ENCODE measurements around the gene ISM2. TPM values are rescaled to one million over a fixed set of nuclear protein-coding genes. Genes with fewer than 3 reads are reported as not detected.

ISM2 gene
- total RNA-seq, 1 experiment from 2014 or later = 2.6 TPM

- H3K4me1 ChIP-seq (ENCODE audit: control insufficient read depth, insufficient read depth, low read length) = peaks cover 9% of the 10 kb centered on the region
- DNase-seq (ENCODE audit: low read depth, low spot score) (no peak), ATAC-seq (0 out of 2 replicates have a peak, but pooled peaks have one; percentile 39)
- ChIA-PET POLR2A (no interaction called here), CTCF (no interaction called here)
- no peak for TF ChIP-seq POLR2AphosphoS5 (IDR thresholded peaks at IDR 0.05; ENCODE audit: low read depth, low read length)
- no peak for TF ChIP-seq SIN3A (IDR thresholded peaks at IDR 0.05; ENCODE audit: borderline replicate concordance, insufficient read depth, low read depth, low read length)
- TF ChIP-seq TCF7L2 (IDR thresholded peaks at IDR 0.05; ENCODE audit: low read depth, low read length) = no peak
- TF ChIP-seq REST (IDR thresholded peaks at IDR 0.05; ENCODE audit: insufficient read depth in 1 of 2, low read depth in 2 of 2, low read length in 1 of 2) = no peak
- TF ChIP-seq, protein P1, sequence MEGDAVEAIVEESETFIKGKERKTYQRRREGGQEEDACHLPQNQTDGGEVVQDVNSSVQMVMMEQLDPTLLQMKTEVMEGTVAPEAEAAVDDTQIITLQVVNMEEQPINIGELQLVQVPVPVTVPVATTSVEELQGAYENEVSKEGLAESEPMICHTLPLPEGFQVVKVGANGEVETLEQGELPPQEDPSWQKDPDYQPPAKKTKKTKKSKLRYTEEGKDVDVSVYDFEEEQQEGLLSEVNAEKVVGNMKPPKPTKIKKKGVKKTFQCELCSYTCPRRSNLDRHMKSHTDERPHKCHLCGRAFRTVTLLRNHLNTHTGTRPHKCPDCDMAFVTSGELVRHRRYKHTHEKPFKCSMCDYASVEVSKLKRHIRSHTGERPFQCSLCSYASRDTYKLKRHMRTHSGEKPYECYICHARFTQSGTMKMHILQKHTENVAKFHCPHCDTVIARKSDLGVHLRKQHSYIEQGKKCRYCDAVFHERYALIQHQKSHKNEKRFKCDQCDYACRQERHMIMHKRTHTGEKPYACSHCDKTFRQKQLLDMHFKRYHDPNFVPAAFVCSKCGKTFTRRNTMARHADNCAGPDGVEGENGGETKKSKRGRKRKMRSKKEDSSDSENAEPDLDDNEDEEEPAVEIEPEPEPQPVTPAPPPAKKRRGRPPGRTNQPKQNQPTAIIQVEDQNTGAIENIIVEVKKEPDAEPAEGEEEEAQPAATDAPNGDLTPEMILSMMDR (IDR thresholded peaks at IDR 0.05) = no peak
- H3K27me3 ChIP-seq (ENCODE audit: control insufficient read depth, insufficient read depth, low read length) = no peaks in the 10 kb centered on the region
- intact Hi-C loops (cut with micrococcal nuclease; ENCODE audit: unreplicated experiment) = no loop called here
- no peaks in the 10 kb centered on the region for H3K36me3 ChIP-seq (ENCODE audit: control insufficient read depth, insufficient read depth, low read length)
- H3K9me3 ChIP-seq (ENCODE audit: control insufficient read depth, insufficient read depth, low read depth, low read length) = no peaks in the 10 kb centered on the region
- no TSS peak for BruUV-seq (replicated peaks)
- no peak overlapping the region for H3K27ac ChIP-seq (ENCODE audit: low read length)
- H3K4me3 ChIP-seq (ENCODE audit: low read depth in 2 of 2, low read length in 2 of 2) = no peak overlapping the region
- in situ Hi-C loops (cut with HindIII; ENCODE audit: low pct_unique_long_range_greater_than_20kb, low sequenced_read_pairs) = no loop called here
Measured at GRCh38 chr14:77470224-77470870, 28.3 kb downstream of the ISM2 start.

GRCh38 chr14:77469539-77469938 is 29.1 kb downstream of the ISM2 start:
- BruUV-seq (replicated peaks) = no TSS peak
- peaks cover 9% of the 10 kb centered on the region for H3K4me1 ChIP-seq (ENCODE audit: control insufficient read depth, insufficient read depth, low read length)
- no peaks in the 10 kb centered on the region for H3K27me3 ChIP-seq (ENCODE audit: control insufficient read depth, insufficient read depth, low read length)
- POLR2A ChIA-PET = no interaction called here
- H3K36me3 ChIP-seq (ENCODE audit: control insufficient read depth, insufficient read depth, low read length) = peaks cover 7% of the 10 kb centered on the region
- CTCF ChIA-PET = no interaction called here
- TF ChIP-seq, protein P1 (IDR thresholded peaks at IDR 0.05) = no peak
- TF ChIP-seq POLR2AphosphoS5 (IDR thresholded peaks at IDR 0.05; ENCODE audit: low read depth, low read length) = no peak
- TF ChIP-seq TCF7L2 (IDR thresholded peaks at IDR 0.05; ENCODE audit: low read depth, low read length) = no peak
- no peak for TF ChIP-seq SIN3A (IDR thresholded peaks at IDR 0.05; ENCODE audit: borderline replicate concordance, insufficient read depth, low read depth, low read length)
- TF ChIP-seq REST (IDR thresholded peaks at IDR 0.05; ENCODE audit: insufficient read depth in 1 of 2, low read depth in 2 of 2, low read length in 1 of 2) = no peak
- ATAC-seq = 0 out of 2 replicates have a peak, but pooled peaks have one; percentile 23
- H3K27ac ChIP-seq (ENCODE audit: low read length) = no peak overlapping the region
- H3K4me3 ChIP-seq (ENCODE audit: low read depth in 2 of 2, low read length in 2 of 2) = no peak overlapping the region
- DNase-seq (ENCODE audit: low read depth, low spot score) = no peak
- intact Hi-C loops (cut with micrococcal nuclease; ENCODE audit: unreplicated experiment) (loop anchor here (10.0 kb wide), 1 partner anchor 75 kb away; no protein-coding TSS in a partner anchor), in situ Hi-C loops (cut with HindIII; ENCODE audit: low pct_unique_long_range_greater_than_20kb, low sequenced_read_pairs) (no loop called here)
- H3K9me3 ChIP-seq (ENCODE audit: control insufficient read depth, insufficient read depth, low read depth, low read length) = no peaks in the 10 kb centered on the region
